Cardiac fibroblast (primary cell): ENCODE measurements around the gene GRK1.

Experiments used
- DNase-seq, 2 donors: peaks; one replicate each; pipeline versions ENCODE4 v3.0.0 to v3.0.0-alpha.2; 2010; ENCODE audit warnings: low read depth in 2 of 2
- H3K4me3 ChIP-seq, 2 donors: replicated peaks in 1 of 2; 1 replicate in 1 of 2; 2 replicates in 1 of 2; pipeline ENCODE4 v1.5.1; 2011; ENCODE audit warnings: low read depth in 2 of 2, low read length in 2 of 2, mild to moderate bottlenecking in 2 of 2, moderate library complexity in 1 of 2
- TF ChIP-seq, protein P1 (sequence below): IDR thresholded peaks from one replicate; pipeline ENCODE4 v1.5.1; 2011; ENCODE audit warnings: low read depth, mild to moderate bottlenecking, low read length, inconsistent platforms

The GRK1 gene

DNA sequence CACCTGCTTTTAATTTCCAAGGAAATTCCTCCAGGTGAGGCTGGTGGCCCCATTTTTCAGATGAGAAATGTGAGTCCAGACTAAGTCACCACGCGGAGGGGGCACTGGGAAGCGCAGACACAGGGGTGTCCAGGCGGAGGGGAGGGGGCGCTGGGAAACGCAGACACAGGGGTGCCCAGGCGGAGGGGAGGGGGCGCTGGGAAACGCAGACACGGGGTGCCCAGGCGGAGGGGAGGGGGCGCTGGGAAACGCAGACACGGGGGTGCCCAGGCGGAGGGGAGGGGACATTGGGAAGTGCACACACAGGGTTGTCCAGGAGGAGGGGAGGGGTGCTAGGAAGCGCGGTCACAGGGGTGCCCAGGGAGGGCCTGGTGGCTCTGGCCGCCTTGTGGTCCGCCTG lies 3.5 kb downstream of the GRK1 start:
- DNase-seq = no peak
- TF ChIP-seq, protein P1, sequence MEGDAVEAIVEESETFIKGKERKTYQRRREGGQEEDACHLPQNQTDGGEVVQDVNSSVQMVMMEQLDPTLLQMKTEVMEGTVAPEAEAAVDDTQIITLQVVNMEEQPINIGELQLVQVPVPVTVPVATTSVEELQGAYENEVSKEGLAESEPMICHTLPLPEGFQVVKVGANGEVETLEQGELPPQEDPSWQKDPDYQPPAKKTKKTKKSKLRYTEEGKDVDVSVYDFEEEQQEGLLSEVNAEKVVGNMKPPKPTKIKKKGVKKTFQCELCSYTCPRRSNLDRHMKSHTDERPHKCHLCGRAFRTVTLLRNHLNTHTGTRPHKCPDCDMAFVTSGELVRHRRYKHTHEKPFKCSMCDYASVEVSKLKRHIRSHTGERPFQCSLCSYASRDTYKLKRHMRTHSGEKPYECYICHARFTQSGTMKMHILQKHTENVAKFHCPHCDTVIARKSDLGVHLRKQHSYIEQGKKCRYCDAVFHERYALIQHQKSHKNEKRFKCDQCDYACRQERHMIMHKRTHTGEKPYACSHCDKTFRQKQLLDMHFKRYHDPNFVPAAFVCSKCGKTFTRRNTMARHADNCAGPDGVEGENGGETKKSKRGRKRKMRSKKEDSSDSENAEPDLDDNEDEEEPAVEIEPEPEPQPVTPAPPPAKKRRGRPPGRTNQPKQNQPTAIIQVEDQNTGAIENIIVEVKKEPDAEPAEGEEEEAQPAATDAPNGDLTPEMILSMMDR = no peak
- no peak overlapping the region for H3K4me3 ChIP-seq

DNA sequence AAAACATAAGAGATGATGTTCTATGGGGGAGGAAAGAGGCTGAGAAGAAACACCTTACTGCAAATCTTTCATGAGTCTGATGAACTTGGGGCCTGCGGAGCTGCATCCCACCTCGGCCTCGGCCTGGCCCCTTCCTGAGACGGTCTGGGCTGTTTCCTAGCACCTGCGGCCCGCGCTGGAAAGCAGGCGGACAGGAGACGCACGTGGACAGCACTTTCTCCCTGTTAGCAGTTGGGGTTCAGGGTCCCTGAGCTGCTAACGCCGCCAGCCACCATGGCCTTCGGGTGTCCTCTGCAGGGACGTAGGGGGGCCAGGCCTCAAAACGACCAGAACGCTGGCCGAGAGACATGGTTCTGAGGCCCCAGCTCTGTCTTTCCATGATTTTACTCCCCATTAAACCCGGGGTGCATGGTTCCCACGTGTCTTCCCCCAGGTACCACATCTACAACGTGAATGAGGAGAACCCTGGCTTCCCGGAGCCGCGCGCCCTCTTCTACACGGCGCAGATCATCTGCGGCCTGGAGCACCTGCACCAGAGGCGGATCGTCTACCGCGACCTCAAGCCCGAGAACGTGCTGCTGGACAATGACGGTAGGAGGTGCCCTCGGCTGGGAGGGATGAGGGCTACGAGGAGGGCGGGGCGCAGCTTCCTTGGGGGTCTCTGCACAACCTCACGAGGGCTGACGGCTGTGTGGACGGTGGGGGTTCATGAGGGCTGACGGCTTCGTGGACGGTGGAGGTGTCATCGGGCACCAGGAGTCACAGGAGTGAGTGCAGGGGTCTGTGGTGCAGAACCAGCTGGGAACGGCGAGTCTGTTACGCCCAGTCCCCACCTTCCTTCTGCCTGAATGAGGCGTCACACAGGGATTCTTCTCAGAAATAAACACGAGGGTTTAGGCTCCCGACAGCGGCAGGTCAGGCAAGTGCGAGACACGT lies 4.3 kb downstream of the GRK1 start:
- no peak for DNase-seq
- no peak overlapping the region for H3K4me3 ChIP-seq
- TF ChIP-seq, protein P1 = no peak

DNA sequence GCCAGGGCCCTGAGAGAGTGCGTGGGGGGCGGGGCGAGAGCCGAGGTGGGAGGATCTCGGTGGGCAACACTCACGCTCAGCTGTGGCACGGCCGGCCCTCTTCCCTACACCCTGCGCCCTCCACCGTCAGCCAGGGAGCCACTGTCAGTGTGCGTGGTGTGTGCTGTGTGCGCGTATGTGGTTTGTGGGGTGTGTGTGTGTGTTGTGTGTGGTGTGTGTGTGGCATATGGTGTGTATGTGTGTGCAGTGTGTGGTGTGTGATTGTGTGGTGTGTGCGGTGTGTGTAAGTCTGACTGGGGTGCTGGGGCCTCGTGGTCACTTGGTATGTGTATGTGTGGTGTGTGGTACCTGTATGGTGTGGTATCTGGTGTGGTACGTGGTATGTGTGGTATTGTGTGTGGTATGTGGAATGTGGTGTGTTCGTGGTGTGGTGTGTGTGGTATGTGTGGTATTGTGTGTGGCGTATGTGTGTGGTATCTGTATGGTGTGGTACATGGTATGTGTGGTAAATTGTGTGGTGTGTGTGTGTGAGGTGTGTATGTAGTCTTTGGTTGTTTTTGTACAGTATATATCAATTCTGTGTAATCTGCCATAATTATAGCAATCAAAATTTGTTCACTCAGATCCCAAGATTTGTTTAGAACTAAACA lies 5.1 kb downstream of the GRK1 start:
- TF ChIP-seq, protein P1 = no peak

DNA sequence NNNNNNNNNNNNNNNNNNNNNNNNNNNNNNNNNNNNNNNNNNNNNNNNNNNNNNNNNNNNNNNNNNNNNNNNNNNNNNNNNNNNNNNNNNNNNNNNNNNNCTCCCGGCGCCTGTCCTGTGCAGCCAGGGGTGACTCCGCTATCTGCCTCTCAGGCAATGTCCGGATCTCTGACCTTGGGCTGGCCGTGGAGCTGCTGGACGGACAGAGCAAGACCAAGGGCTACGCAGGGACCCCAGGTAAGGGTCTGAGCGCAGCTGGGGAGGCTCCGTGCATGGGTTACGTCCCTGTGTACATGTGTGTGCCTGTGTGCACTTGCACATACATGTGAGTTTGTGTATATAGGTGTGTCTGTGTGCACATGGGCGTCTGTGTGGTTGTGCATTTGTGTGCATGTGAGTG lies 55.9 kb downstream of the GRK1 start:
- TF ChIP-seq, protein P1 = no peak
- no peak for DNase-seq

More for the DNA sequence above, 5.1 kb downstream of the GRK1 start:
- H3K4me3 ChIP-seq = no peak overlapping the region
- no peak for DNase-seq

DNA sequence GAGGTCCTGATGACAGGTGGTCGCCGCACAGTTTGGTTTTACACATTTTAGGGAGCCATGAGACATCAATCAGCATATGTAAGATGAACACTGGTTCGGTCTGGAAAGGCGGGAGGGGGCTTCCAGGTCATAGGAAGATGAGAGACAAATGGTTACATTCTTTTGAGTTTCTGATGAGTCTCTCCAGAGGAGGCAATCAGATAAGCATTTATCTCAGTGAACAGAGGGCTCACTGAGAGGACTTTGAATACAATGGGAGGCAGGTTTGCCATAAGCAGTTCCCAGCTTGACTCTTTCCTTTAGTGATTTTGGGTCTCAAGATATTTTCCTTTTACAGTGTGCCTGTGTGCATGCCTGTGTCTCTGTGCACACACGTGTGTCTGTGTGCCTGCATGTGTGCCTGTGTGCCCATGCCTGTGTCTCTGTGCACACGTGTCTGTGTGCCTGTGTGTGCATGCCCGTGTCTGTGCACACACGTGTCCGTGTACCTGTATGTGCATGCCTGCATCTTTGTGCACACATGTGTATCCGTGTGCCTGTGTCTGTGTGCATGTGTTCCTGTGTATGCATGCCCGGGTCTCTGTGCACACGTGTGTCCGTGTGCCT lies 56.5 kb downstream of the GRK1 start:
- H3K4me3 ChIP-seq = no peak overlapping the region
- TF ChIP-seq, protein P1 = no peak
- DNase-seq = no peak

More for the DNA sequence above, 55.9 kb downstream of the GRK1 start:
- no peak overlapping the region for H3K4me3 ChIP-seq

DNA sequence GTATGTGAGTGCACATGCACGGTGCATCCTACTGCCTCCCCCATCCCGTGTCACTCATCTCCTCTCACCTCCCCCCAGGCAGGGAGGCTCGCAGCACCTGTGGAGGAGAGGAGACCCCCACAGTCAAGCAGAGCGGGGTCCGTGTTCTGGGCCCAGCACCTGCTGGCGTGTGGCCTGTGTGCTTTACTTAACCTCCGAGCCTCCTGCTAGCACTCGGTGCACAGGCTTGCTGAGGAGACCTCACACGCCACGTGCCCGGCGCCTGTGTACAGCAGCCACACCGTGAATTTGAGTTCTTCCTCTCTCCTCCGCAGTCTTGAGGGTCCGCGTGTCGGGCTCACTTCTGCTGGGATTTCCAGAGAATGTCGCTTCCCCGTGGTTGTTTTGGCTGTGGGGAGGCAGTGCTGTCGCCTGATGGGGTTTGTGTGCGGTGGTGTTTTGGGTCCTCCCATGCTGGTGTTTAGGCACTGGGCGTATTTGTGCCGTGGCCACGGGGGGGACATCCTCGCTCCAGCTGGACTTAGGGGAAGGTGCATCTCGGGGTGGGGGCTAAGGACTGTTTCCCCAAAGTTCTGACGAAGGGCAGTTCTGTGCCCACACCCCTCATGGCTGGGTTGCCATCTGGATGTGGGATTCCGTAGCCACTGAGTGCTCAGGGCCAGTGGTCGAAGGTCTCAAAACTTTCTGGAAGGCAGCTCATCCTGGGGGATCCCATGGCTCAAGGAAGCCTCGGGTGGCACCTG lies 57.2 kb downstream of the GRK1 start:
- DNase-seq = no peak
- H3K4me3 ChIP-seq = no peak overlapping the region
- TF ChIP-seq, protein P1 = no peak
